Measurements from ENCODE around the gene PRKX.

Gene PRKX

GRCh38 chrX:3706481-3706880, 7.0 kb downstream of the PRKX start:
- no peak for TF ChIP-seq CTCF (IDR thresholded peaks at IDR 0.05)

GRCh38 chrX:3699821-3700381, 13.5 kb downstream of the PRKX start:
- no peak for TF ChIP-seq CTCF (IDR thresholded peaks at IDR 0.05)

GRCh38 chrX:3697701-3698279, 15.7 kb downstream of the PRKX start:
- no peak for TF ChIP-seq CTCF (IDR thresholded peaks at IDR 0.05)

GRCh38 chrX:3697220-3697684, 16.2 kb downstream of the PRKX start:
- no peak for TF ChIP-seq CTCF (IDR thresholded peaks at IDR 0.05)

- no peak for TF ChIP-seq CTCF (IDR thresholded peaks at IDR 0.05)
These were observed 17.9 kb downstream of the PRKX start for GRCh38 chrX:3695536-3695935.

- no peak for TF ChIP-seq CTCF (IDR thresholded peaks at IDR 0.05)
These were observed 23.3 kb downstream of the PRKX start for GRCh38 chrX:3690140-3690539.

GRCh38 chrX:3680459-3680858, 33.0 kb downstream of the PRKX start:
- TF ChIP-seq CTCF (IDR thresholded peaks at IDR 0.05): no peak

- TF ChIP-seq CTCF (IDR thresholded peaks at IDR 0.05): no peak
These were observed 33.8 kb downstream of the PRKX start for GRCh38 chrX:3679669-3680068.

Data from LNCAP (cell line).